Stomach (tissue), 9 donors: ENCODE results near the gene NCOA1. TPM values are rescaled to one million over a fixed set of nuclear protein-coding genes. Genes with fewer than 3 reads are reported as not detected.

ENCODE experiments used
- DNase-seq, 2 donors: peaks; one replicate each; pipeline versions ENCODE4 v3.0.0 to v3.0.0-alpha.2; 2013 to 2019
- H3K27ac ChIP-seq, 5 donors: fragments of 200-600 bp in 4 of 5; sonication (generic) in 4 of 5; one replicate each; pipeline ENCODE4 v1.5.1; 2013 to 2019; ENCODE audit warnings: mild to moderate bottlenecking in 1 of 5, moderate library complexity in 1 of 5
- H3K27me3 ChIP-seq, 3 donors: fragments of 200-600 bp; sonication (generic); one replicate each; pipeline ENCODE4 v1.5.1; 2017 to 2019; ENCODE audit warnings: mixed run types in 1 of 3
- H3K36me3 ChIP-seq, 4 donors: fragments of 200-600 bp; sonication (generic); 1 replicate in 3 of 4; 2 replicates in 1 of 4; pipeline ENCODE4 v1.5.1; 2016 to 2019
- H3K4me1 ChIP-seq, 4 donors: fragments of 200-600 bp; sonication (generic); one replicate each; pipeline ENCODE4 v1.5.1; 2016 to 2019
- H3K4me3 ChIP-seq, 4 donors: fragments of 200-600 bp; sonication (generic) in 3 of 4; one replicate each; pipeline ENCODE4 v1.5.1; 2016 to 2019; ENCODE audit warnings: mild to moderate bottlenecking in 1 of 4
- H3K9me3 ChIP-seq, 4 donors: fragments of 200-600 bp; sonication (generic); one replicate each; pipeline ENCODE4 v1.5.1; 2016 to 2019
- CTCF ChIP-seq, 7 experiments: fragments of 450-650 bp in 4 of 7; fragments of 200-600 bp in 3 of 7; sonication (generic) in 3 of 7; IDR thresholded peaks; one replicate each; pipeline ENCODE4 v1.5.1; 2016 to 2019; ENCODE audit warnings: antibody characterized with exemption in 7 of 7, control low read depth in 2 of 7, mild to moderate bottlenecking in 1 of 7
- EP300 ChIP-seq: sonication (generic); formaldehyde crosslinking; IDR thresholded peaks from one replicate; pipeline ENCODE4 v1.6.1; 2017; ENCODE audit warnings: antibody characterized with exemption
- POLR2A ChIP-seq, 4 donors: fragments of 450-650 bp; IDR thresholded peaks; one replicate each; pipeline ENCODE4 v1.6.1; 2016; ENCODE audit warnings: antibody characterized with exemption in 4 of 4, control low read depth in 2 of 4, mild to moderate bottlenecking in 1 of 4, moderate library complexity in 1 of 4
- POLR2AphosphoS5 ChIP-seq, 3 donors: sonication (generic); formaldehyde crosslinking; IDR thresholded peaks; one replicate each; pipeline ENCODE4 v1.6.1; 2016; ENCODE audit warnings: antibody characterized with exemption in 3 of 3
- WGBS, 5 donors: extraction: QIAGEN DNeasy Blood & Tissue Kit in 3 of 5; methylation state at CpG; one replicate each; pipeline versions ENCODE4 v1.1.5 to v1.1.7; 2013 to 2018; 5-methylcytosine and 5-hydroxymethylcytosine counted together
- intact Hi-C: fragments of 100-400 bp; cut with DNase I; formaldehyde crosslinking; loops from one replicate; pipeline ENCODE4 v1.15.1; 2023; ENCODE audit warnings: low total_unique reads
- polyA plus RNA-seq, 3 donors: library from polyadenylated mRNA; stranded (reverse); fragments of 200-250 nt; gene quantifications; one replicate each; pipeline ENCODE4 v1.2.3, GENCODE V29; 2013
- total RNA-seq, 5 donors: library from RNA; depleted of rRNA; stranded (reverse); fragments of >200 nt; gene quantifications; one replicate each; pipeline versions ENCODE4 v1.1.0 to v1.2.3, GENCODE V29; 2014 to 2016
- donor health status: healthy with polysubstance abuse.
- donor health status: Bipolar disorder and iron deficiency.
- donor health status: healthy.

The NCOA1 gene
- total and polyA plus RNA-seq, 8 donors = 7.3 to 223 (median 34.8) TPM

- Histone ChIP-seq H3K9me3 (no peaks in the 10 kb centered on the region), H3K27me3 (no peaks in the 10 kb centered on the region), H3K4me3 (no peak overlapping the region), H3K36me3 (peaks cover 0 to 18% (median 12%) of the 10 kb centered on the region in 4 donors), H3K27ac (no peak overlapping the region), H3K4me1 (no peaks in the 10 kb centered on the region)
- TF ChIP-seq CTCF (IDR thresholded peaks at IDR 0.05) (no peak), POLR2A (IDR thresholded peaks at IDR 0.05) (no peak), EP300 (no peak), POLR2AphosphoS5 (IDR thresholded peaks at IDR 0.05) (no peak)
- 84 to 89% (median 86%) methylated on average over 6 of the region's 6 CpGs for WGBS, 5 donors
- peak in 1 of 2 donors; percentile 30 for DNase-seq
- intact Hi-C loops = no loop called here
Measured at GRCh38 chr2:24785671-24786321, 294.7 kb downstream of the NCOA1 start.

- intact Hi-C loops = no loop called here
- TF ChIP-seq POLR2AphosphoS5 (IDR thresholded peaks at IDR 0.05) (no peak), POLR2A (IDR thresholded peaks at IDR 0.05) (no peak), EP300 (no peak), CTCF (IDR thresholded peaks at IDR 0.05) (no peak)
- H3K36me3 ChIP-seq = peaks cover 0 to 18% (median 12%) of the 10 kb centered on the region in 4 donors
- WGBS, 5 donors = 66 to 89% (median 82%) methylated on average over 2 of the region's 2 CpGs
- peaks cover 0 to 12% (median 8%) of the 10 kb centered on the region in 4 donors for H3K4me1 ChIP-seq
- no peak for DNase-seq
- H3K4me3 ChIP-seq = no peak overlapping the region
- H3K9me3 ChIP-seq = no peaks in the 10 kb centered on the region
- H3K27me3 ChIP-seq = no peaks in the 10 kb centered on the region
- H3K27ac ChIP-seq = no peak overlapping the region
Measured at GRCh38 chr2:24787532-24787931, 296.5 kb downstream of the NCOA1 start.

DNA sequence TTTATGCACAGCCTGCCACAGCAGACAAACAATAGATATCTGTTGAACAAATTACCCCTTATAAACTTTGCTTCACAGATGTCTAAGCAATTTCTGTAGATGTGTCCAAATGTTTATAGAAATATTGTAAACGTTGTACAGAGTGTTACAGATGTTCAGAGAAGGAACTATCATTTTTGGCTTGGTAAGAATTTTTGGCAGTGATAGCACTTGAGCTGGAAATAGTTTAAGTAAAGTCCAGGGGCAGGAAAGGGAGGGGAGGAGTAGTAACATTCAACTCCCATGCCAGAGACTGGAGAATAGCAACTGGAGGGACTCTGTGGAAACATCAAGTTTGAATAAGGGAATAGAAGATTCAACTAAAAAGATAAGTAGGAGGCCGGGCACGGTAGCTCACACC, 297.8 kb downstream of the NCOA1 start:
- no peaks in the 10 kb centered on the region for H3K9me3 ChIP-seq
- peak in 1 of 2 donors; percentile 20 for DNase-seq
- H3K36me3 ChIP-seq = peaks cover 0 to 18% (median 12%) of the 10 kb centered on the region in 4 donors
- intact Hi-C loops = no loop called here
- TF ChIP-seq EP300 (no peak), CTCF (IDR thresholded peaks at IDR 0.05) (no peak), POLR2A (IDR thresholded peaks at IDR 0.05) (no peak), POLR2AphosphoS5 (IDR thresholded peaks at IDR 0.05) (no peak)
- no peaks in the 10 kb centered on the region for H3K27me3 ChIP-seq
- WGBS, 5 donors = 56 to 85% (median 78%) methylated on average over 3 of the region's 3 CpGs
- H3K4me3 ChIP-seq = no peak overlapping the region
- H3K27ac ChIP-seq = no peak overlapping the region
- peaks cover 4 to 18% (median 14%) of the 10 kb centered on the region in 4 donors for H3K4me1 ChIP-seq

DNA sequence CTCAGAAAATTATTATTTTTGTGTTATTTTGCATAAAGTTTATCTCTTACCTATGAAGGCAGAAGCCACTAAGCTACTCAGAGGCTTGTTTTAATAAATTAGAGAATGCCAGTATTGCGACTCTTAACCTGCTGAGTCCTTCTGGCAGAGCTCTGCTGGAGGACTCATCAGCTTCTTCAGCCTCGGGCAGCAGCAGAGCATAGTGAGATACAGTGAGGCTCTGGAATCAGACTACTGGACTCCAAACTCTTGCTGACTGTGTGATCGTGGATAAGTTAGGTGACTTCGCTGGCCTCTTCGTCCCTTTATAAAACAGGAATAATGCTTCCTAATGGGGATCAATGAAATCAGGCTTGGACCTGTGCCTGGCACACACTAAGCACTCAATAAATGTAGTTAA, 300.4 kb downstream of the NCOA1 start:
- Histone ChIP-seq H3K36me3 (peaks cover 0 to 18% (median 12%) of the 10 kb centered on the region in 4 donors), H3K27me3 (no peaks in the 10 kb centered on the region), H3K4me3 (no peak overlapping the region), H3K4me1 (peaks cover 8 to 31% (median 18%) of the 10 kb centered on the region in 4 donors), H3K9me3 (no peaks in the 10 kb centered on the region), H3K27ac (no peak overlapping the region)
- intact Hi-C loops = no loop called here
- no peak for DNase-seq
- 90 to 96% (median 95%) methylated on average over 5 of the region's 5 CpGs for WGBS, 5 donors
- no peak for TF ChIP-seq POLR2AphosphoS5 (IDR thresholded peaks at IDR 0.05)
- TF ChIP-seq EP300 = no peak
- TF ChIP-seq CTCF (IDR thresholded peaks at IDR 0.05) = no peak
- TF ChIP-seq POLR2A (IDR thresholded peaks at IDR 0.05) = no peak
